Measurements from ENCODE around the gene POLR3H.

The POLR3H gene

DNA sequence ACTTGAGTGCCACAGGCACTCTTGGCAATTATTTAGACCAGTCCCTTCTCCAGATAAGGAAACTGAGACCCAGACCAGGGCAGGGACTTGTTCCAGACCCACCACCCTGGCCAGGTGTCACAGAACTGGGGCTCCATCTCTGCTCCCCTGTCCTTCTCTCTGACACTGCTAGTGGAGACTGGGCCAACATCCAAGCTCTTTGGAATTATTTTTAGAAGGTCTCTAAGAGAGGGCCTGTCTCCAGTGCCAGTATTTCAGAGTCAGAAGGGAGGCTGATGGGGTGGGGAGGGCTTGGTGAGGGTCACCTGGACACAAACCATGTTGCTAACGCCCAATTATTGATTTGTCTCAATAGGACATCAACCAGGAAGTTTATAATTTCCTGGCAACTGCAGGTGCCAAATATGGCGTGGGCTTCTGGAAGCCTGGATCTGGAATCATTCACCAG lies 32.7 kb downstream of the POLR3H start:
- TF ChIP-seq TEAD4 (IDR thresholded peaks at IDR 0.05): no peak
- no peak for TF ChIP-seq CEBPB (IDR thresholded peaks at IDR 0.05)
- no peak for TF ChIP-seq TAF1 (IDR thresholded peaks at IDR 0.05; ENCODE audit: low read depth)
- TF ChIP-seq, protein P1, sequence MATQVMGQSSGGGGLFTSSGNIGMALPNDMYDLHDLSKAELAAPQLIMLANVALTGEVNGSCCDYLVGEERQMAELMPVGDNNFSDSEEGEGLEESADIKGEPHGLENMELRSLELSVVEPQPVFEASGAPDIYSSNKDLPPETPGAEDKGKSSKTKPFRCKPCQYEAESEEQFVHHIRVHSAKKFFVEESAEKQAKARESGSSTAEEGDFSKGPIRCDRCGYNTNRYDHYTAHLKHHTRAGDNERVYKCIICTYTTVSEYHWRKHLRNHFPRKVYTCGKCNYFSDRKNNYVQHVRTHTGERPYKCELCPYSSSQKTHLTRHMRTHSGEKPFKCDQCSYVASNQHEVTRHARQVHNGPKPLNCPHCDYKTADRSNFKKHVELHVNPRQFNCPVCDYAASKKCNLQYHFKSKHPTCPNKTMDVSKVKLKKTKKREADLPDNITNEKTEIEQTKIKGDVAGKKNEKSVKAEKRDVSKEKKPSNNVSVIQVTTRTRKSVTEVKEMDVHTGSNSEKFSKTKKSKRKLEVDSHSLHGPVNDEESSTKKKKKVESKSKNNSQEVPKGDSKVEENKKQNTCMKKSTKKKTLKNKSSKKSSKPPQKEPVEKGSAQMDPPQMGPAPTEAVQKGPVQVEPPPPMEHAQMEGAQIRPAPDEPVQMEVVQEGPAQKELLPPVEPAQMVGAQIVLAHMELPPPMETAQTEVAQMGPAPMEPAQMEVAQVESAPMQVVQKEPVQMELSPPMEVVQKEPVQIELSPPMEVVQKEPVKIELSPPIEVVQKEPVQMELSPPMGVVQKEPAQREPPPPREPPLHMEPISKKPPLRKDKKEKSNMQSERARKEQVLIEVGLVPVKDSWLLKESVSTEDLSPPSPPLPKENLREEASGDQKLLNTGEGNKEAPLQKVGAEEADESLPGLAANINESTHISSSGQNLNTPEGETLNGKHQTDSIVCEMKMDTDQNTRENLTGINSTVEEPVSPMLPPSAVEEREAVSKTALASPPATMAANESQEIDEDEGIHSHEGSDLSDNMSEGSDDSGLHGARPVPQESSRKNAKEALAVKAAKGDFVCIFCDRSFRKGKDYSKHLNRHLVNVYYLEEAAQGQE (IDR thresholded peaks at IDR 0.05; ENCODE audit: low read depth): no peak
- TF ChIP-seq EGR1 (IDR thresholded peaks at IDR 0.05): no peak
- no peak for TF ChIP-seq ZBTB7A (IDR thresholded peaks at IDR 0.05; ENCODE audit: low read depth)
- no peak for TF ChIP-seq RAD21 (IDR thresholded peaks at IDR 0.05; ENCODE audit: low read depth)
- TF ChIP-seq TCF12 (IDR thresholded peaks at IDR 0.05; ENCODE audit: low read depth): no peak
- no peak for TF ChIP-seq YY1 (IDR thresholded peaks at IDR 0.05; ENCODE audit: low read depth)
- TF ChIP-seq FOXM1 (IDR thresholded peaks at IDR 0.05; ENCODE audit: borderline replicate concordance, low read depth): no peak

DNA sequence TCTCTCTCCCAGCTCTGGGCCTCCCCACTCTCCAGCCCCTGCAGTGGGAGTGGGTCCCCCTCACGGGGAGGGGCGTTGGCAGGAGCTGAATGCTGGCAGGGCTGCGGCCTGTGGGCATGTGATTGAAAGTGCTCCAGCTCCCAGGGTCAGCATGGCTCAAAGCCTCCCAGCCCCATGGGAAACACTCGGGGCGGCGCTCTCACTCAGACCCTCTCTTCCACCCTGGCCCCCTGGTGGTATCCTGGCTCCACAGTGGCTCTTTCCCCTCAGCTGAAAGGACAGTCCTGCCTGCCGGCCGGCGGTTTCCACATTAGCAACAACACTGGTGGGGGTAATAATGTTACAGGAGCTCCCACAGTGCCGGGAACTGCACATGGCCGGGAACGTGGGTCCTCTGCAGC lies 35.5 kb downstream of the POLR3H start:
- no peak for TF ChIP-seq RAD21 (IDR thresholded peaks at IDR 0.05; ENCODE audit: low read depth)
- TF ChIP-seq CEBPB (IDR thresholded peaks at IDR 0.05): no peak
- TF ChIP-seq TEAD4 (IDR thresholded peaks at IDR 0.05): no peak
- no peak for TF ChIP-seq YY1 (IDR thresholded peaks at IDR 0.05; ENCODE audit: low read depth)
- no peak for TF ChIP-seq EGR1 (IDR thresholded peaks at IDR 0.05)
- TF ChIP-seq, protein P2, sequence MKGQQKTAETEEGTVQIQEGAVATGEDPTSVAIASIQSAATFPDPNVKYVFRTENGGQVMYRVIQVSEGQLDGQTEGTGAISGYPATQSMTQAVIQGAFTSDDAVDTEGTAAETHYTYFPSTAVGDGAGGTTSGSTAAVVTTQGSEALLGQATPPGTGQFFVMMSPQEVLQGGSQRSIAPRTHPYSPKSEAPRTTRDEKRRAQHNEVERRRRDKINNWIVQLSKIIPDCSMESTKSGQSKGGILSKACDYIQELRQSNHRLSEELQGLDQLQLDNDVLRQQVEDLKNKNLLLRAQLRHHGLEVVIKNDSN (IDR thresholded peaks at IDR 0.05): no peak
- no peak for TF ChIP-seq NFIC (IDR thresholded peaks at IDR 0.05)
- TF ChIP-seq TAF1 (IDR thresholded peaks at IDR 0.05; ENCODE audit: low read depth): no peak
- no peak for TF ChIP-seq ZBTB7A (IDR thresholded peaks at IDR 0.05; ENCODE audit: low read depth)
- TF ChIP-seq, protein P1 (IDR thresholded peaks at IDR 0.05; ENCODE audit: low read depth): no peak
- TF ChIP-seq TCF12 (IDR thresholded peaks at IDR 0.05; ENCODE audit: low read depth): no peak
- TF ChIP-seq EP300 (IDR thresholded peaks at IDR 0.05; ENCODE audit: borderline replicate concordance): no peak
- no peak for TF ChIP-seq CREB1 (IDR thresholded peaks at IDR 0.05; ENCODE audit: low read depth)
- no peak for TF ChIP-seq FOXM1 (IDR thresholded peaks at IDR 0.05; ENCODE audit: borderline replicate concordance, low read depth)
- TF ChIP-seq, protein P3, sequence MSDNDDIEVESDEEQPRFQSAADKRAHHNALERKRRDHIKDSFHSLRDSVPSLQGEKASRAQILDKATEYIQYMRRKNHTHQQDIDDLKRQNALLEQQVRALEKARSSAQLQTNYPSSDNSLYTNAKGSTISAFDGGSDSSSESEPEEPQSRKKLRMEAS (IDR thresholded peaks at IDR 0.05): no peak

DNA sequence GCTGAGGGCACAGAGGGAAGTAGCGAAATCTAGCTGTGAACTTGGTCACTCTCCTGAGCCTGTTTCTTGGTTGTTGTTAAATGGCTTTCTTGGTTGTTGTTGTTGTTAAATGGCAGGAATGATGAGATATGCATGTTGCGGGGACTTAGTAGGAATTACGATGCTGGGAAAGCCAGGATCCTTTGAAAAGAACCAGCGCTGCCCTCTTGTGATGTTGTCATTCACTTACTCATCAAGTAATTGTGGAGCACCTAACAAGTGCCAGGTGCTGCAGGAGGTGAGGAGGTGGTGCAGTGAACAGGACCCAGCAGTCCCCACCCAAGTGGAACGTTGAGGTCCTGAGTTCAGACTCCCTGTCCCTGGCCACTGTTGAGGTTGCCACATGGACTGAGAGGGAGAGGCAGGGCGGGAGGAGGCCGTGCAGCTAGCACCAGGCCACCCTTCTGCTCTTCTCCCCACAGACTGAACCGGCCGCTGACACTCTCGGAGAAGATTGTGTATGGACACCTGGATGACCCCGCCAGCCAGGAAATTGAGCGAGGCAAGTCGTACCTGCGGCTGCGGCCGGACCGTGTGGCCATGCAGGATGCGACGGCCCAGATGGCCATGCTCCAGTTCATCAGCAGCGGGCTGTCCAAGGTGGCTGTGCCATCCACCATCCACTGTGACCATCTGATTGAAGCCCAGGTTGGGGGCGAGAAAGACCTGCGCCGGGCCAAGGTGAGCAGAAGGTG lies 36.8 kb downstream of the POLR3H start:
- no peak for TF ChIP-seq ZBTB7A (IDR thresholded peaks at IDR 0.05; ENCODE audit: low read depth)
- TF ChIP-seq RAD21 (IDR thresholded peaks at IDR 0.05; ENCODE audit: low read depth): no peak
- TF ChIP-seq NFIC (IDR thresholded peaks at IDR 0.05): no peak
- TF ChIP-seq, protein P2 (IDR thresholded peaks at IDR 0.05): no peak
- no peak for TF ChIP-seq TCF12 (IDR thresholded peaks at IDR 0.05; ENCODE audit: low read depth)
- TF ChIP-seq TAF1 (IDR thresholded peaks at IDR 0.05; ENCODE audit: low read depth): no peak
- TF ChIP-seq YY1 (IDR thresholded peaks at IDR 0.05; ENCODE audit: low read depth): no peak
- TF ChIP-seq CREB1 (IDR thresholded peaks at IDR 0.05; ENCODE audit: low read depth): no peak
- TF ChIP-seq, protein P3 (IDR thresholded peaks at IDR 0.05): no peak
- TF ChIP-seq, protein P1 (IDR thresholded peaks at IDR 0.05; ENCODE audit: low read depth): no peak
- TF ChIP-seq EGR1 (IDR thresholded peaks at IDR 0.05): no peak
- no peak for TF ChIP-seq TEAD4 (IDR thresholded peaks at IDR 0.05)
- TF ChIP-seq CEBPB (IDR thresholded peaks at IDR 0.05): no peak
- TF ChIP-seq FOXM1 (IDR thresholded peaks at IDR 0.05; ENCODE audit: borderline replicate concordance, low read depth): no peak
- no peak for TF ChIP-seq EP300 (IDR thresholded peaks at IDR 0.05; ENCODE audit: borderline replicate concordance)
